GM19351 (cell line): ENCODE measurements around the gene ZNF419.

Experiments
- ATAC-seq: cut with Tn5 transposase; IDR thresholded peaks from one replicate; pipeline ENCODE4 v1.9.1; 2021; ENCODE audit warnings: mild to moderate bottlenecking, moderate library complexity; ENCODE audit not compliant: unreplicated experiment

Gene ZNF419

DNA sequence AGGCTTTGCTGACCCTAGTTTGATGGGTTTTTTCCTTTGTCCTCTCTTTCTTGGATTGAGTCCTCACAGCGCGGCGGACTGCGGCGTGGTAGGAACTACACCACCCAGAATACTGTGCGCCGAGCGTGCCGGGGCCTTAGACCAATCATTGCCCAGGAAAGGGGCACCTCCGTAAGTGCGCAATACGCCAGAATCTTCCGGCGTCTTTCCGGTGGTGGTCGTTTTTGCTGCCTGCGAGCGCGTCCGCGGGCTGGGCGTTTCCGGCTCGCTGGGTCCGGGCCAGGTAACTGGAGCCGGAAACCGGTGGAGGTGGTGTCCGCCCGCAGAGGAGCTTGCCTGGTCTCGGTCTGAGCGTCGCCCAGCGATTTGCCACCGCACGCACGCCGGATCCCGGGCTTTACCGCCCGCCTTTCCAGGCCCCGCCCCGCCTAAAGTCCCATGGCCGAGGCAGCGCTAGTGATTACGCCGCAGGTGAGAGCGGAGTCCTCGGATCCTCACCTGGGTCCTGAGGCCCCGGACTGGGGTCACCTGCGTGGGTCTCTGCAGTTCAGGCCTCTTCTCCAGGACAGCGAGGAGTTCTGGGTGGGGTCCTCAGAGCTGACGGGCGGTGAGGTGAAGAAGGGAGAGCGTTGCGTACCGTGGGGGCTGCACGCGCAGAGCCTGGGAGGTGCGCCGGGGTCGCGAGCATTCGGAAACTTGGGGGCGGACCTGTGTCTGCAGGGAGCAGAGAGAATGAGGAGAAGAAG, 39.8 kb downstream of the ZNF419 start, which contains the start of gene ZNF549:
ZNF549 (plus strand) TSS at position 221 of the 746 bp plus-strand sequence; CDS start at position 439, 218 bp downstream.
- peak; percentile 98 for ATAC-seq

DNA sequence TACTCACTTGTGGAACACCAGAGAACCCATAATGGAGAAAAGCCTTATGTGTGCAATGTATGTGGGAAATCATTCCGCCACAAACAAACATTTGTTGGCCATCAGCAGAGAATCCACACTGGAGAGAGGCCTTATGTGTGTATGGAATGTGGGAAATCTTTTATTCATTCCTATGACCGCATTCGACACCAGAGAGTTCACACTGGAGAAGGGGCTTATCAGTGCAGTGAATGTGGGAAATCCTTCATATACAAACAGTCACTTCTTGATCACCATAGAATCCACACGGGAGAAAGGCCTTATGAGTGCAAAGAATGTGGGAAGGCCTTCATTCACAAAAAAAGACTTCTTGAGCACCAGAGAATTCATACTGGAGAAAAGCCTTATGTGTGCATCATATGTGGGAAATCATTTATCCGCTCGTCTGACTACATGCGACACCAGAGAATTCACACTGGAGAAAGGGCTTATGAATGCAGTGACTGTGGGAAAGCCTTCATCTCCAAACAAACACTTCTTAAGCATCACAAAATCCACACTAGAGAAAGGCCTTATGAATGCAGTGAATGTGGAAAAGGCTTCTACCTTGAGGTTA, 50.5 kb downstream of the ZNF419 start:
- no peak for ATAC-seq
